Activated CD8-positive, alpha-beta memory T cell treated with anti-CD3 and anti-CD28 coated beads, Interleukin-2, amount 50 U/mL, for 24 hours (primary cell): ENCODE results near the gene MATK.

Experiments
- DNase-seq: peaks from one replicate; pipeline ENCODE4 v3.0.0-alpha.2; 2020; ENCODE audit errors: extremely low read depth

The MATK gene

GRCh38 chr19:3785938-3786824 lies at the start of gene MATK:
MATK (minus strand) TSS chr19:3786381; CDS start chr19:3785135, 1,246 bp downstream.
- DNase-seq = no peak

GRCh38 chr19:3835055-3835435 lies 48.9 kb upstream of the MATK start:
- no peak for DNase-seq

GRCh38 chr19:3834349-3835054 lies 48.3 kb upstream of the MATK start:
- DNase-seq = no peak

GRCh38 chr19:3833578-3834348 lies 47.6 kb upstream of the MATK start:
- no peak for DNase-seq

- no peak for DNase-seq
Measured at GRCh38 chr19:3832001-3832400, 45.8 kb upstream of the MATK start.

- DNase-seq = no peak
Measured at GRCh38 chr19:3831601-3832000, 45.4 kb upstream of the MATK start.

GRCh38 chr19:3830621-3831589 lies 44.7 kb upstream of the MATK start:
- no peak for DNase-seq

GRCh38 chr19:3827306-3827705 lies 41.1 kb upstream of the MATK start:
- DNase-seq = no peak

- no peak for DNase-seq
Measured at GRCh38 chr19:3826163-3826562, 40.0 kb upstream of the MATK start.

GRCh38 chr19:3825286-3825956 lies 39.2 kb upstream of the MATK start:
- DNase-seq = no peak

GRCh38 chr19:3823350-3823713 lies 37.2 kb upstream of the MATK start:
- DNase-seq = no peak

- no peak for DNase-seq
Measured at GRCh38 chr19:3822683-3823349, 36.6 kb upstream of the MATK start.

GRCh38 chr19:3821857-3822364 lies 35.7 kb upstream of the MATK start:
- DNase-seq = peak; percentile 66

- DNase-seq = no peak
Measured at GRCh38 chr19:3821156-3821555, 35.0 kb upstream of the MATK start.

GRCh38 chr19:3819989-3820388 lies 33.8 kb upstream of the MATK start:
- DNase-seq = no peak

GRCh38 chr19:3818918-3819317 lies 32.7 kb upstream of the MATK start:
- no peak for DNase-seq

GRCh38 chr19:3818466-3818865 lies 32.3 kb upstream of the MATK start:
- DNase-seq = no peak

GRCh38 chr19:3817761-3818160 lies 31.6 kb upstream of the MATK start:
- no peak for DNase-seq

- no peak for DNase-seq
Measured at GRCh38 chr19:3816566-3817218, 30.5 kb upstream of the MATK start.
